GM12864 (cell line): ENCODE results near the gene FRMPD1.

ENCODE experiments used
- DNase-seq: peaks from one replicate; pipeline ENCODE4 v3.0.0-alpha.2; 2011; ENCODE audit warnings: low read depth
- H3K4me3 ChIP-seq: 2 replicates; pipeline ENCODE4 v1.5.1; 2011; ENCODE audit warnings: mild to moderate bottlenecking, low read depth, low read length, control low read depth
- CTCF ChIP-seq: IDR thresholded peaks from 2 replicates; pipeline ENCODE4 v1.5.1; 2011; ENCODE audit warnings: low read depth, mild to moderate bottlenecking, moderate library complexity, low read length, control low read depth, inconsistent platforms; ENCODE audit errors: missing control alignments

The FRMPD1 gene

GRCh38 chr9:37729499-37729898 is 78.7 kb downstream of the FRMPD1 start:
- no peak overlapping the region for H3K4me3 ChIP-seq
- no peak for DNase-seq
- no peak for TF ChIP-seq CTCF

GRCh38 chr9:37730256-37730655 is 79.5 kb downstream of the FRMPD1 start:
- no peak for TF ChIP-seq CTCF
- H3K4me3 ChIP-seq, result no peak overlapping the region
- no peak for DNase-seq

- no peak for TF ChIP-seq CTCF
- DNase-seq, result no peak
- no peak overlapping the region for H3K4me3 ChIP-seq
Measured at GRCh38 chr9:37730839-37731238, 80.1 kb downstream of the FRMPD1 start.

- DNase-seq, result no peak
- TF ChIP-seq CTCF, result no peak
- no peak overlapping the region for H3K4me3 ChIP-seq
Measured at GRCh38 chr9:37732086-37732741, 81.5 kb downstream of the FRMPD1 start.

GRCh38 chr9:37732952-37733351 is 82.2 kb downstream of the FRMPD1 start:
- no peak for DNase-seq
- H3K4me3 ChIP-seq, result no peak overlapping the region
- TF ChIP-seq CTCF, result no peak

- no peak overlapping the region for H3K4me3 ChIP-seq
- no peak for TF ChIP-seq CTCF
- no peak for DNase-seq
Measured at GRCh38 chr9:37739222-37739621, 88.5 kb downstream of the FRMPD1 start.

GRCh38 chr9:37740128-37740527 is 89.4 kb downstream of the FRMPD1 start:
- no peak for TF ChIP-seq CTCF
- H3K4me3 ChIP-seq, result no peak overlapping the region

More at GRCh38 chr9:37740128-37740527, 89.4 kb downstream of the FRMPD1 start:
- DNase-seq, result no peak
